Epithelial cell of proximal tubule (primary cell): Measurements from ENCODE around the gene ZP1. TPM values are rescaled to one million over a fixed set of nuclear protein-coding genes. Genes with fewer than 3 reads are reported as not detected.

Experiments
- DNase-seq: peaks from one replicate; pipeline ENCODE4 v3.0.0-alpha.2; 2011; ENCODE audit warnings: low read depth
- H3K4me3 ChIP-seq: 2 replicates; pipeline ENCODE4 v1.5.1; 2011; ENCODE audit warnings: low read depth, mild to moderate bottlenecking, low read length
- total RNA-seq: library from RNA; depleted of rRNA; stranded (reverse); fragments of >200 nt; gene quantifications from 2 replicates; pipeline ENCODE4 v1.2.3, GENCODE V29; 2015
- TF ChIP-seq, protein P1 (sequence below): conservative IDR thresholded peaks from 2 replicates; pipeline ENCODE4 v1.5.1; 2012; ENCODE audit warnings: low read depth, mild to moderate bottlenecking, low read length

Gene ZP1
- total RNA-seq, 1 donor from 2014 or later, result not detected

- TF ChIP-seq, protein P1, sequence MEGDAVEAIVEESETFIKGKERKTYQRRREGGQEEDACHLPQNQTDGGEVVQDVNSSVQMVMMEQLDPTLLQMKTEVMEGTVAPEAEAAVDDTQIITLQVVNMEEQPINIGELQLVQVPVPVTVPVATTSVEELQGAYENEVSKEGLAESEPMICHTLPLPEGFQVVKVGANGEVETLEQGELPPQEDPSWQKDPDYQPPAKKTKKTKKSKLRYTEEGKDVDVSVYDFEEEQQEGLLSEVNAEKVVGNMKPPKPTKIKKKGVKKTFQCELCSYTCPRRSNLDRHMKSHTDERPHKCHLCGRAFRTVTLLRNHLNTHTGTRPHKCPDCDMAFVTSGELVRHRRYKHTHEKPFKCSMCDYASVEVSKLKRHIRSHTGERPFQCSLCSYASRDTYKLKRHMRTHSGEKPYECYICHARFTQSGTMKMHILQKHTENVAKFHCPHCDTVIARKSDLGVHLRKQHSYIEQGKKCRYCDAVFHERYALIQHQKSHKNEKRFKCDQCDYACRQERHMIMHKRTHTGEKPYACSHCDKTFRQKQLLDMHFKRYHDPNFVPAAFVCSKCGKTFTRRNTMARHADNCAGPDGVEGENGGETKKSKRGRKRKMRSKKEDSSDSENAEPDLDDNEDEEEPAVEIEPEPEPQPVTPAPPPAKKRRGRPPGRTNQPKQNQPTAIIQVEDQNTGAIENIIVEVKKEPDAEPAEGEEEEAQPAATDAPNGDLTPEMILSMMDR, result no peak
- no peak overlapping the region for H3K4me3 ChIP-seq
- DNase-seq, result no peak
Measured at GRCh38 chr11:60830478-60831142, 36.7 kb upstream of the ZP1 start.

GRCh38 chr11:60831143-60831500 lies 36.2 kb upstream of the ZP1 start:
- H3K4me3 ChIP-seq, result no peak overlapping the region
- TF ChIP-seq, protein P1, result peak; percentile 94
- no peak for DNase-seq

DNA sequence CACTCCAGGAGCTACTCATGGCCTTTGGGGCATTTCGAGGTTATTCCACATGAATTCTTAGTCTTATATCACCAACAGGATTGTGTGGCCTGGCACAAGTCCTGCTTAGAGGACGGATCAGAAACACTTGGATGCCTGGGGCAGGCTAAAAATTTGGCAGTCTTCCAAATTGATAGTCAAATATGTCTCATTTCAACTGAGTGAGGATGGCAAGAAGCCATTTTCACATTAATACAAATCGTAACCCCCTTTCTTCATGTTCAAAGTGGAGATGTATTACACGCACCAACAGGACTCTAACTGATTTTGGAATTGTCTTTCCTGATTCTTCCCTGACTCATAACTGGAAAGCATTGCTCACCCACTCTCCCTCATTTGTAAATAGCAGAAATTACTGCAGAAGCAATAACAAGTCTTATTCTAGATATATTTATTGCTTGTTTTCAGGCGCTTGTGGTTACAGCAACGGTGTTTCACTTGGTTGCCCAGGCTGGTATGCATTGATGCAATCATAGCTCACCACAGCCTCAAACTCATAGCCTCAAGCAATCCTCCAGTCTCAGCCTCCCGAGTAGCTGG lies 35.8 kb upstream of the ZP1 start:
- H3K4me3 ChIP-seq, result no peak overlapping the region
- TF ChIP-seq, protein P1, result no peak
- no peak for DNase-seq

GRCh38 chr11:60834742-60835533 lies 32.4 kb upstream of the ZP1 start:
- H3K4me3 ChIP-seq, result no peak overlapping the region
- DNase-seq, result no peak
- TF ChIP-seq, protein P1, result no peak

- H3K4me3 ChIP-seq, result no peak overlapping the region
- TF ChIP-seq, protein P1, result no peak
- no peak for DNase-seq
Measured at GRCh38 chr11:60835534-60835846, 31.9 kb upstream of the ZP1 start.

- no peak for DNase-seq
- TF ChIP-seq, protein P1, result no peak
- H3K4me3 ChIP-seq, result no peak overlapping the region
Measured at GRCh38 chr11:60836866-60837515, 30.4 kb upstream of the ZP1 start.
